ENCODE data around the gene SLC16A10. TPM values are rescaled to one million over a fixed set of nuclear protein-coding genes. Genes with fewer than 3 reads are reported as not detected.

Gene SLC16A10
- total and polyA plus RNA-seq, 2 experiments from 2014 or later, result not detected

GRCh38 chr6:111105578-111105977 lies 18.3 kb downstream of the SLC16A10 start:
- WGBS, 2 experiments (ENCODE audit: low coverage in 1 of 2, low lambda C conversion rate in 2 of 2, missing lambda C conversion rate in 2 of 2), result 56 to 58% methylated on average over 5 of the region's 5 CpGs
- H4K20me1 ChIP-seq (ENCODE audit: insufficient read depth), result no peaks in the 10 kb centered on the region
- no peaks in the 10 kb centered on the region for H3F3A ChIP-seq (ENCODE audit: insufficient read depth)
- H3K9ac ChIP-seq, result no peak overlapping the region
- H2AFZ ChIP-seq, result no peak overlapping the region
- TF ChIP-seq EZH2phosphoT487 (IDR thresholded peaks at IDR 0.05; ENCODE audit: insufficient read depth, low read depth), result no peak
- no peak for TF ChIP-seq EZH2 (IDR thresholded peaks at IDR 0.05; ENCODE audit: insufficient read depth, poor library complexity, severe bottlenecking)
- no peaks in the 10 kb centered on the region for H3K9me3 ChIP-seq (ENCODE audit: low read depth)
- no peaks in the 10 kb centered on the region for H3K79me2 ChIP-seq (ENCODE audit: insufficient read depth)
- H3K9me2 ChIP-seq (ENCODE audit: insufficient read depth), result no peaks in the 10 kb centered on the region
- H3K27me3 ChIP-seq (replicated peaks; ENCODE audit: insufficient read depth), result peaks cover 4% of the 10 kb centered on the region; the same call in 1 of the 2 replicates
- H3K4me3 ChIP-seq, result no peak overlapping the region
- H3K27ac ChIP-seq, result no peak overlapping the region
- no peak overlapping the region for H3K4me2 ChIP-seq (ENCODE audit: unreplicated experiment)
- no peaks in the 10 kb centered on the region for H3K4me1 ChIP-seq (ENCODE audit: insufficient read depth)
- no peaks in the 10 kb centered on the region for H3K36me3 ChIP-seq (ENCODE audit: low read depth)
- DNase-seq, result peak; percentile 45
- in situ Hi-C loops (cut with MboI), result no loop called here

- no peak for DNase-seq
- in situ Hi-C loops (cut with MboI), result no loop called here
- Histone ChIP-seq H3K36me3 (ENCODE audit: low read depth) (no peaks in the 10 kb centered on the region), H3F3A (ENCODE audit: insufficient read depth) (no peaks in the 10 kb centered on the region), H3K4me2 (ENCODE audit: unreplicated experiment) (no peak overlapping the region), H3K79me2 (ENCODE audit: insufficient read depth) (no peaks in the 10 kb centered on the region), H4K20me1 (ENCODE audit: insufficient read depth) (no peaks in the 10 kb centered on the region), H3K4me3 (no peak overlapping the region), H3K9me2 (ENCODE audit: insufficient read depth) (no peaks in the 10 kb centered on the region), H3K27me3 (replicated peaks; ENCODE audit: insufficient read depth) (peaks cover 4% of the 10 kb centered on the region; the same call in 1 of the 2 replicates), H3K4me1 (ENCODE audit: insufficient read depth) (no peaks in the 10 kb centered on the region), H2AFZ (no peak overlapping the region), H3K9me3 (ENCODE audit: low read depth) (no peaks in the 10 kb centered on the region), H3K27ac (no peak overlapping the region), H3K9ac (no peak overlapping the region)
- TF ChIP-seq EZH2phosphoT487 (IDR thresholded peaks at IDR 0.05; ENCODE audit: insufficient read depth, low read depth) (no peak), EZH2 (IDR thresholded peaks at IDR 0.05; ENCODE audit: insufficient read depth, poor library complexity, severe bottlenecking) (no peak)
- WGBS, 2 experiments (ENCODE audit: low coverage in 1 of 2, low lambda C conversion rate in 2 of 2, missing lambda C conversion rate in 2 of 2), result 67 to 74% methylated on average over 1 of the region's 1 CpG
Observed at GRCh38 chr6:111107589-111107988, 20.3 kb downstream of the SLC16A10 start.

- Histone ChIP-seq H3K4me3 (no peak overlapping the region), H3K27me3 (replicated peaks; ENCODE audit: insufficient read depth) (peaks cover 4% of the 10 kb centered on the region; the same call in 1 of the 2 replicates), H3K4me2 (ENCODE audit: unreplicated experiment) (no peak overlapping the region), H4K20me1 (ENCODE audit: insufficient read depth) (no peaks in the 10 kb centered on the region), H3K9ac (no peak overlapping the region), H3K36me3 (ENCODE audit: low read depth) (no peaks in the 10 kb centered on the region), H3K9me2 (ENCODE audit: insufficient read depth) (no peaks in the 10 kb centered on the region), H3K9me3 (ENCODE audit: low read depth) (no peaks in the 10 kb centered on the region), H3K4me1 (ENCODE audit: insufficient read depth) (no peaks in the 10 kb centered on the region), H3K27ac (no peak overlapping the region), H2AFZ (no peak overlapping the region), H3K79me2 (ENCODE audit: insufficient read depth) (no peaks in the 10 kb centered on the region), H3F3A (ENCODE audit: insufficient read depth) (no peaks in the 10 kb centered on the region)
- TF ChIP-seq EZH2 (IDR thresholded peaks at IDR 0.05; ENCODE audit: insufficient read depth, poor library complexity, severe bottlenecking) (no peak), EZH2phosphoT487 (IDR thresholded peaks at IDR 0.05; ENCODE audit: insufficient read depth, low read depth) (no peak)
- in situ Hi-C loops (cut with MboI), result no loop called here
- WGBS, 2 experiments (ENCODE audit: low coverage in 1 of 2, low lambda C conversion rate in 2 of 2, missing lambda C conversion rate in 2 of 2), result 59 to 65% methylated on average over 3 of the region's 3 CpGs
- DNase-seq, result no peak
Observed at GRCh38 chr6:111110036-111110435, 22.7 kb downstream of the SLC16A10 start.

GRCh38 chr6:111113336-111114086 lies 26.2 kb downstream of the SLC16A10 start:
- H2AFZ ChIP-seq, result peak overlapping the region; percentile 36; the same call in 1 of the 2 replicates
- 38 to 42% methylated on average over 7 of the region's 7 CpGs for WGBS, 2 experiments (ENCODE audit: low coverage in 1 of 2, low lambda C conversion rate in 2 of 2, missing lambda C conversion rate in 2 of 2)

More at GRCh38 chr6:111113336-111114086, 26.2 kb downstream of the SLC16A10 start:
- H3K9me3 ChIP-seq (ENCODE audit: low read depth), result no peaks in the 10 kb centered on the region
- no peaks in the 10 kb centered on the region for H4K20me1 ChIP-seq (ENCODE audit: insufficient read depth)
- H3K27ac ChIP-seq, result no peak overlapping the region
- no peaks in the 10 kb centered on the region for H3K9me2 ChIP-seq (ENCODE audit: insufficient read depth)
- no peak for TF ChIP-seq EZH2 (IDR thresholded peaks at IDR 0.05; ENCODE audit: insufficient read depth, poor library complexity, severe bottlenecking)
- no peak for TF ChIP-seq EZH2phosphoT487 (IDR thresholded peaks at IDR 0.05; ENCODE audit: insufficient read depth, low read depth)
- no peak overlapping the region for H3K4me2 ChIP-seq (ENCODE audit: unreplicated experiment)
- no peaks in the 10 kb centered on the region for H3K36me3 ChIP-seq (ENCODE audit: low read depth)
- peaks cover 4% of the 10 kb centered on the region; the same call in 1 of the 2 replicates for H3K27me3 ChIP-seq (replicated peaks; ENCODE audit: insufficient read depth)
- in situ Hi-C loops (cut with MboI), result no loop called here
- H3K4me3 ChIP-seq, result no peak overlapping the region
- no peaks in the 10 kb centered on the region for H3K79me2 ChIP-seq (ENCODE audit: insufficient read depth)
- no peaks in the 10 kb centered on the region for H3K4me1 ChIP-seq (ENCODE audit: insufficient read depth)
- no peak overlapping the region for H3K9ac ChIP-seq
- peak; percentile 58 for DNase-seq
- no peaks in the 10 kb centered on the region for H3F3A ChIP-seq (ENCODE audit: insufficient read depth)

All from GM23248 (cell line).